Measurements from ENCODE around the gene PDLIM4.

PDLIM4 gene

GRCh38 chr5:132232465-132232864, 25.0 kb upstream of the PDLIM4 start:
- TF ChIP-seq CTCF (IDR thresholded peaks at IDR 0.05; ENCODE audit: extremely low read depth, insufficient read depth, missing control alignments) = no peak
- no peak for DNase-seq (ENCODE audit: low spot score)
- in situ Hi-C loops (cut with MboI; ENCODE audit: low pct_unique_long_range_greater_than_20kb, low sequenced_read_pairs, unreplicated experiment) = no loop called here

- TF ChIP-seq CTCF (IDR thresholded peaks at IDR 0.05; ENCODE audit: extremely low read depth, insufficient read depth, missing control alignments) = no peak
- in situ Hi-C loops (cut with MboI; ENCODE audit: low pct_unique_long_range_greater_than_20kb, low sequenced_read_pairs, unreplicated experiment) = no loop called here
- DNase-seq (ENCODE audit: low spot score) = no peak
Measured at GRCh38 chr5:132233081-132233480, 24.4 kb upstream of the PDLIM4 start.

GRCh38 chr5:132233811-132234683, 23.4 kb upstream of the PDLIM4 start:
- no peak for TF ChIP-seq CTCF (IDR thresholded peaks at IDR 0.05; ENCODE audit: extremely low read depth, insufficient read depth, missing control alignments)
- in situ Hi-C loops (cut with MboI; ENCODE audit: low pct_unique_long_range_greater_than_20kb, low sequenced_read_pairs, unreplicated experiment) = no loop called here
- no peak for DNase-seq (ENCODE audit: low spot score)

- no peak for TF ChIP-seq CTCF (IDR thresholded peaks at IDR 0.05; ENCODE audit: extremely low read depth, insufficient read depth, missing control alignments)
- in situ Hi-C loops (cut with MboI; ENCODE audit: low pct_unique_long_range_greater_than_20kb, low sequenced_read_pairs, unreplicated experiment) = no loop called here
- no peak for DNase-seq (ENCODE audit: low spot score)
Measured at GRCh38 chr5:132234684-132235062, 22.8 kb upstream of the PDLIM4 start.

GRCh38 chr5:132235340-132235739, 22.2 kb upstream of the PDLIM4 start:
- no peak for TF ChIP-seq CTCF (IDR thresholded peaks at IDR 0.05; ENCODE audit: extremely low read depth, insufficient read depth, missing control alignments)
- DNase-seq (ENCODE audit: low spot score) = no peak
- in situ Hi-C loops (cut with MboI; ENCODE audit: low pct_unique_long_range_greater_than_20kb, low sequenced_read_pairs, unreplicated experiment) = no loop called here

GRCh38 chr5:132237141-132237540, 20.4 kb upstream of the PDLIM4 start:
- in situ Hi-C loops (cut with MboI; ENCODE audit: low pct_unique_long_range_greater_than_20kb, low sequenced_read_pairs, unreplicated experiment) = no loop called here
- no peak for DNase-seq (ENCODE audit: low spot score)
- TF ChIP-seq CTCF (IDR thresholded peaks at IDR 0.05; ENCODE audit: extremely low read depth, insufficient read depth, missing control alignments) = no peak
